NK-92 treated with Interleukin-12 subunit alpha and Interleukin-12 subunit beta, amount 100 ng/mL, for 24 hours (cell line): ENCODE measurements around the gene PLD1.

Experiments
- DNase-seq: peaks from one replicate; lab custom pipeline; 2025; lab: John Stamatoyannopoulos, UW

Gene PLD1

GRCh38 chr3:171561596-171562323, 248.5 kb downstream of the PLD1 start:
- DNase-seq, result no peak

GRCh38 chr3:171559586-171559985, 250.7 kb downstream of the PLD1 start:
- DNase-seq, result no peak

GRCh38 chr3:171558188-171558696, 252.0 kb downstream of the PLD1 start:
- DNase-seq, result no peak

GRCh38 chr3:171557173-171557572, 253.1 kb downstream of the PLD1 start:
- DNase-seq, result no peak

- DNase-seq, result no peak
Observed at GRCh38 chr3:171556574-171557145, 253.6 kb downstream of the PLD1 start.

GRCh38 chr3:171556148-171556547, 254.1 kb downstream of the PLD1 start:
- no peak for DNase-seq

GRCh38 chr3:171553086-171553485, 257.2 kb downstream of the PLD1 start:
- DNase-seq, result no peak

GRCh38 chr3:171552531-171552930, 257.8 kb downstream of the PLD1 start:
- DNase-seq, result no peak

- DNase-seq, result no peak
Observed at GRCh38 chr3:171551296-171551695, 259.0 kb downstream of the PLD1 start.
